HL-60/S4 (cell line): Measurements from ENCODE around the gene TCIRG1.

ENCODE experiments used
- in situ Hi-C: fragments of 300-500 bp; cut with MboI; formaldehyde crosslinking; loops from 2 replicates; pipeline ENCODE4 v1.14.3; 2022; ENCODE audit warnings: low sequenced_read_pairs

Gene TCIRG1

DNA sequence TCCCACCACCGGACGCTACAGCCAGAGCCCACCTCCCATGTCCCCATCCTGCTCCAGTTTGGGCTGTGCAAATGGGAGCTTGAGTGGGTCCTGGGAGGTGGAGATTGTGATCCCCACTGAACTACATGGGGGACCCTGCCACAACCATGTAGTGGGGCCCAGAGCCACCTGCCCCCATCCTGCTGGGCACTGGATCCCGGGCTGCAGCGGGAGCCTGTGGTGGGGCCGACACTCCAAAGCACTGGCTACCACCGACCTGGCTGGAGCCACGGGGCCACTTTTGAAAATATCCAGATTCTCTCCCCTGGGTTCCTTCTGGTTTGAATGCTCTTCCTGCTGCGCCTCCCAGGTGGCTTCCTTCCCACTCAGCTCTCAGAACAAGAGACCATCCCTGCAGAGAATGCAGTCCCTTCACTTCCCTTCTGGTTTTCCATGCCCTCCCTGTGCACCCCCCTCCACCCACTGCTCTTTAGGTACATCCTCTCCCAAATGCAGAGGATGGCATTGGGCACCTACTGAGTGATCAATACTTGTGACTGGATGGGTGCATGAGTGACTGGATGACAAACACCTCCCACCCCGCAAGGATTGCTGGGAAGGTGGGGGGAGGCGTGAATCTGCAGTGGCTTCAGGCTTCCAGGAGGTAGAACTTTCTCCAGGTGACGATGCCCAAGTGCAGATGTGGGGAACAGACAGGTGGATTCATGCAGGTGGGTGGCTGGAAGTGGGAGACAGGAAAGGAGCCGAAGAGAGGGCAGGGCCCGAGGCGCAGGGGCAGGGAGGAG is 34.1 kb upstream of the TCIRG1 start:
- in situ Hi-C loops: no loop called here

DNA sequence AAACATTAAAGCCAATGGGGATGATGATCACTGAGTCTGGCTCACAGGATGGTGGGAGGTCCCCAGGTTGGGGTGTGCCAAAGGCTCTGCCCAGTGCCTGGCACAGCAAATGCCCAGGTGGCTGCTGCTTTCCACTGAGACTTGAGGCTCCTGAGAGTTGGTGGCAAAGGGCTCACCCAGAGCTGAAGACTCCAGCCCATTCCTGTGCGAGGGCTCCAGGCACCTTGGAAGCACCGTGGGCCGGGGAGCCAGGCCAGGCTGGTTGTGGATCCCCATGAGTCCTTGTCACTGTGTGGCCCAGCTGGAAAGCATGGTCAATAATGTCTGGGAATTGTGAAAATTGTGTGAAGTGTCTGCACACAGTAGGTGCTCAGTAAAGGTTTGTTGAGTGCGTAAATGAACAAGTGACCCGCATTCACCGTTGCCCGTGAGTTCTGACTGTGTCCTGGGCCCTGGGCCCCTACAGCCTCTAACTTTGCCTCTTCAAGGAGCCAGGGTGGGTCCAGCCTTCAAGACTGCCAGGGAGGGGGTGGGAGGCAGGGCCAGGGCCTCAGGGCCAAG is 32.1 kb upstream of the TCIRG1 start:
- in situ Hi-C loops: no loop called here

DNA sequence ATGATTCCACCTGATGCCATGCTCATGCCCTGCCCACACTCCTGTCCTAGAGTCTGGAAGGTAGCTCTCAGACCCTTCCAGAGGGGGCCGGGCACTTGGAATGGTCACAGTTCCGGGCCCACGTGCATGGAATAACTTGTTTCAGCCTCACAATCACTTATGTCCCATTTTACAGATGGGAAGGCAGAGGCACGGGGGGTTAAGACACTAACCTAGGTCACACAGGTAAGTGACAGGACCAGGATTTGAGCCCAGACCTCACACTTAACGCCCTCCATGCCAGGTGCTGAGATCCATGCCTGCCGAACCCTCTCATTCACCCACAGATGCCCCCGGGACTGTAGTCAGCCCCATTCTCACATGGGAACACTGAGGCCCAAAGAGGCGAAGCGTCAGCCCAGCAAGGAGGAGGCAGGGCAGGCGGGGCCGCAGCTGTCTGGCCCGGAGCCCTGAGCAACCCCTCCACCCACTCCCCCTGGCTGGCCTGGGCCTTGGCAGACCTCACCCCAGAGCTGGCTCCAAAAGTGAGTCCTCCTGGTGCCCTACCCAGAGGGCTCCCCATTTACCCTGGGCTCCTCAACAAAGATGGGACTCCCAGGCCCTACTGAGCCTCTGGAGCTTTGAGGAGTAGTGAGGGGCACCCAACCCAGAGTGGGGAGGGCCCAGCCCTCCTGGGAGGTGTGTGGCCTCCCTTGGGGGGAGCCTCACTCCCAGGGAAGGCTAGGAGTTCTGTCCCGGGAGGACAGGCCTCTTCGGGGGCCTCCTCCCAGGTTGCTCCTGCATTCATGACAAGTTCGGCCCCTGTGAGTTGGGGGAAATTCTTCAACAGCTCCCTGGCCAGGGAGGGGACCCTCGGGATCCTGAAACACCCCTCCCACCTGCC is 31.1 kb upstream of the TCIRG1 start:
- in situ Hi-C loops: no loop called here

DNA sequence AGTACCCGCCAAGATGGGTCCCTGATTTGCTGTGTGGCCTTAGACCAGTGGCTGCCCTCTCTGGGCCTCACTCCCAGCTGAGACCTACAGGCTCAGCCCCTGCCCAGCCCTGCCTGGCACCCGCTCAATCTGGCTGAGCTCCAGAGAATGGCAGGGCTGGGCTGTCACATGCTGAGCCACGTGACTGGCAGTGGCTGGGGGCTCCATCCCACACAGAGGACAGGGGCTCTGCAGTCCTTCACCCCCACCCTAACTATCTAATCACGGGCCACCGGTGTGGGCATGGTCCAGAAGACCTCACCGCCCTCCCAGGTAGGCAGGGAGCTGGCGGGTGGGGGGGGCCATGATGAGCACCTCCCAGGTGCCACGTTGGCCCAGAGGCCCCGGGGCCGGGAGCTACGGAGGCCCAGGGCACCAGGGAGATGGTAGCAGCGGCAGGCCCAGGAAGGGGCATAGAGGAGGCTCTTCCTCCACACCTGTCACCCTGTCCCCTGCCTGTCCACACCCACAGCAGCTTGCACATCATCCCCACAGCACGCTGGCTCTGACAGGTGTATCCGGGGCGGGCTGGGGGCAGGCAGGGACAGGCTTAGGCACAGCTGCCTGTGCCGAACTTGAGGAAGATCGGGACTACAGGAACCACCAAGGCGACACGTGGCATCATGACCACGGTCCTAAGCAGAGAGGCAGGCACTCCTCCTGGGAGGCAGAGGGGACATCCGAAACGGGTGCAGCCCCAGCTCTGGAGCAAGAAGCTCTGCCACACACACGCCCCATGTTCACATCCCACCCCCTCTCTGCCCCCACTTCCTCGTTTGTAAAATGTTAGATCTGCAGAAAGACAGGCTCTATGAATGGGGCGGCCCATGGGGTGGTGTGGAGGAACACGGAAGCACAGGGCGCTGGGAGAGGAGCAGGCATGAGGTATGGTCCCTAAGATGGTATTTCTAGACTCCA is 30.2 kb upstream of the TCIRG1 start:
- in situ Hi-C loops: no loop called here

DNA sequence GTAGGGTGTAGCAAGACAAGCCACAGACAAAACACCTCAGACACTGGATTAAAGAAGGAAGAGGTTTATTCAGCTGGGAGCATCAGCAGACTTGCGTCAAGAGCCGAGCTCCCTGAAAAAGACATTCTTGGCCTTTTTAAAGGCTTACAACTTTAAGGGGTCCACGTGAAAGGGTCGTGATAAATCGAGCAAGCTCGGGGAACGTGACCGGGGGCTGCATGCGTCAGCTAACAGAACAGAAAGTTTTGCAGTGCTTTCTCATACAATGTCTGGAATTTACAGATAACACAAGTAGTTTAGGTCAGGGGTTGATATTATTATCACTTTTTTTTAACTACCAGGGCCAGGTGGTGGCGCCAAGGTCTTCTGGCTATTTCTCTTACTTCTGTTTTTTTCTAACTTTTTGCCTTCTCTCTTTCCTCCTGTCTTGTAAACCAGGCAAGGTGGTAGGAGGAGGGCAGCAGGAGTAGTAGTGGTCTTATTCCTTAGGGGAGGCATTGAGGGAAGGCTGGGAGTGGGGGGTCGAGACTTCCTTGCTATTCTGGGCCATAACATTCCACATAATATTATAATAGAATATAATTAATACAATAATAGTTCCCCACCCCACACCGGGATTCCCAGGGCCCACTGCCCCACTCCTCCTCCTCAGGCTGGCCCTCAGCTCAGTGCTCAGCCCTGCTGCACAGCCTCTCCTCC is 29.3 kb upstream of the TCIRG1 start:
- in situ Hi-C loops: no loop called here

DNA sequence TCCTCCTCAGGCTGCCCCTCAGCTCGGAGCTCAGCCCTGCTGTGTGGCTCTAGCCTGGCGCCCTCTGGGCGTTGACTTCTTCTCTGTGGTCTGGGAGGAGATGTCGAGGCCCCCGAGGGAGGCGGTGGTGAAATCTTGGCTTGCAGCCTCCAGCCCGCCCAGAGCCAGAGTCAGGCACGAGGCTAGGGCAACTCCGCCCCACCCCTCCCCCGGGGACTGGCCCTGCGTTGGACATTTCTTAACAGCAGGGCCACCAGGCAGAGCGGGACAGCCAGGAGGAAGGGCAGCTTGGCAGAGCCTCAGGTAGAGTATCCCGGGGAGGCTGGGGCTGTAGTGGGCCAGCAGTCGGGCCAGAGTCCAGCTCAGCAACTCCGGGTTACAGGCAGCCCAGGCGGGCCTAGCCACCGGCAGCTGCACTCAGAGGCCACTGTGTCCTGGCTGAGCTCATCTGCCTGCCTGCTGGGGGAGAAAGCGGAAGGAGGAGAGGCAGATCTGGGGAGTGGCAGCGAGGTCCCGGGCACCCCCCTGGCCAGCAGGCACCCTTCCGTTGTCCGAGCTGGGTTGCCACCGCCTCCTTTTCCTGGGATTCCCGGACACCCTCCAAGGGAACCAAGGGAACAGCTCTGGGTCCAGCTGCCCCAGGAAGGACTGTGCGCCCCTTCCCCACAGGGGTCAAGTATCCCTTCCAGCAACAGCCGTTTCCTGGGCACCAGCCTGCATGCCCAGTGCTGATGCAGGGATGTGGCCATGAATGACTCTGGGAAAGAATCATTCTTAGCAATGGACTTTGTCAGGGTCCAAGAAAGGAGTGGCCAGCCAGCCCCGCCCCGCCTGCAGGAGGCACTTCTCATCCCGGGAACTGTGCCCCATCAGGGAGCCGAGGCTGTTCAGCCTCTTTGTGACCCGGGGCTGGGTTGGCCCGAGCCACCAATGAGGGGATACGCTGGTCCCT is 28.5 kb upstream of the TCIRG1 start, which contains the start of gene ALDH3B1:
Gene ALDH3B1, plus strand, starts transcription at position 238 of the 952 bp plus-strand sequence. CDS start 4,971 bp downstream, outside the sequence.
- in situ Hi-C loops: no loop called here

DNA sequence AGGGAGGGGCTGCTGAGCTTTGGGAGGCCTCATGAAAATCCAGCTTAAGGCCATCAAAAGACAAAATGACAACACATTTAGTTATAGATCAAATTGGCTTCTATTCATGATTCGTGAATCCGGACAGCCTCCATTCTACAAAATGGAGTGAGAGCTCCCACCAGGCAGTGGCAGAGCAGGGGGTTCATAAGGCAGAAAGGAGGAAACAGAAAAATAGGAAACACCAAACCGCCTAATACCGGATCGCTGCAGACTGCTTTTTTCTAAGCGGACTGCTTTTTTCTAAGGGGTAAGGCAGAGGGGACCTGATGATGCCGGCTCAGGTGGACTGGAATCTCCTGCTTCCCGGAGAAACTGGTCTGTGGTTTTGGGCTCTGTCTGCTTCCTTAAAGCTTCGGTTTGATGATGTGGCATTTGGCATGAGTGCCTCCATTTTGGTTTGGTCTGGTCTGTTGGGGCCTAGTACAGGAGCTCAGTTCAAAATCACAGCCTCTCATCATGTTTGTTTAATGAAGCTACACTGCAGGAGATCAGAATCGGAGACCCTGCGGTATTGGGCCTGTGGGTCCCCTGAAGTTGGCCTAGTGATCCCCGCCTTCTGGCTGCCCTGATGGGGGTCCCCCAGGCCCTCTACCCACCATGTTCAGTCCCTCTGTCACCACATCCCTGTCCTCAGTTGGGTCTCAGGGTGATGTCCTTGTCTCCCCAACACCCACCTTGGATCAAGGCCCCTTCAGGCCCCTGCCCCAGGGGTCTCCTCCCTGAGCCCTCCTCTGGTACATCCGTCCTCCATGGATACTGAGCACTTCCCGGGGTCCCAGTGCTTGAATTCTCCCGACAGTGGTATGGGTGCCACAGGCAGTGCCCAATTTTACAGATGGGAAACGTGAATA is 27.5 kb upstream of the TCIRG1 start:
- in situ Hi-C loops: no loop called here

DNA sequence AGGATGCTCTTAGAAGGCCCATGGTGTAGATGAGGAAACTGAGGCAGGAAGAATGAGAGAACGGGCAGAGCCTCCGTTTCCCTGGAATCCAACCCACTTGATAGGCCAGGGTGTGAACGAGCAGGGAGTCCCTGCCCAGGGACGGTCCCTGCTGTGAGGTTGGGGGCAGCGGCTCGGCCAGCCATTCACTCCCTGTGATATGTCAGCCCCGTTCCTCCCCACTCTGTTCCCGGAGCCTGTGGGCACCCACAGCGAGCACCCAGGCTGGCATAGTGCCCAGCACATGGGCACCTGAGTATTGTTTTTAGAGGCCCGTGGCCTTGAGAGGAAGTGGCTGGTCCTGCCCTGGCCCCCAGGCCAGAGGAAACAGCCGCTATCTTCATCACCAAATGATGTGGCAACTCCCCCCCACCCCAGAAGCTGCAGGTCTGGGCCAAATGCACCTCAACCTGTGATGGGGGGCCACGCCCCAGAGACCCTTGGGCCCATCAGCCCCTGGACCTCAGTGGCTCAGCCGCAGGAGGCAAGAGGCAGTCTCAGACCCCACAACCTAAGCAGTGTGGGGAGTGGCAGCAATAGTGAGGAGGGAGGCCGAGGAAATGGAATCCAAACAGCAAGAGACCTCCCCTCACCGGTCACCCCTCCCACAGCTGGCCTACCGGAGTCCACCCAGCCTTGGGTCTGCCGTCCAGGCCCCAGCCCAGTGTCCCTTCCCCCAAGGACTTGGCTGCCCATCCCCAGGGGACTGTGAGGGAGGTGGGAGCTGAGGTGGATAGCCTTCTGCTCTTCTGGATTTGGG is 26.6 kb upstream of the TCIRG1 start:
- in situ Hi-C loops: no loop called here

DNA sequence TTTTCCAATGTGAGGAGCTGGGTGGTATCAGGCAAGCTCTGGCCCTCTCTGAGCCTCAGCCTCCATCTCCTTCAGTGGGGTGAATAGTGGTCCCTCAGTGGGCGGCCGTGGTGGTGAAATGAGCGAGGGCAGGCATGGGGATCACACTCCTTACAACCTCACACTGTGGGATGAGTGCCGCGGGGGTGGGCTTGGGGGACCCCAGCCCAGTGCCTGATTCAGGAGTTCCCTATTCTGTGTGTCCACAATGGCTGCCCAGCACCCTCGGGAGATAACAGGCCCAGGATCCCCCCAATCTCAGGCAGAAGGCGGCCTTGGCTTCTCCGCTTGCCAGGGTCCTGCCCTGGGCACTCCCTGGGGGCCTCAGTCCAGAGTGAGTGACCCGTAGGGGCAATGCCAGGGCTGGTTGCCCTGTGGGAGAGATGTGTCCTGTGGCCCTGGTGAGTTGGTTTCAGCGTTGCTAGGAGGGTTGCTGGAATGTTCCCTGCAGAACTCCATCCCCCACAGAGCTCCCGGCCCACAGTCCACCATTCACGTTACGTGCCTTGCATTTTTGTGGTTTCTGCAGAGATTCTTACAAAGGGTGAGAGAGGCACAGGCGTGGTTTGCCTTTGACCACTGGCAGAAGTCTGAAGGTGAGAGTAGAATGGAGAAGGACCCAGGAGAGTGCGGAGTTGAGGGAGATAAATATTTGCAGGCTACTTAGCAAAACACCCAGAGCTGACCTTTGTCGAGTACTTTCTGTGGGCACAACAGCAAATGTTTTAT is 25.8 kb upstream of the TCIRG1 start:
- in situ Hi-C loops: no loop called here

DNA sequence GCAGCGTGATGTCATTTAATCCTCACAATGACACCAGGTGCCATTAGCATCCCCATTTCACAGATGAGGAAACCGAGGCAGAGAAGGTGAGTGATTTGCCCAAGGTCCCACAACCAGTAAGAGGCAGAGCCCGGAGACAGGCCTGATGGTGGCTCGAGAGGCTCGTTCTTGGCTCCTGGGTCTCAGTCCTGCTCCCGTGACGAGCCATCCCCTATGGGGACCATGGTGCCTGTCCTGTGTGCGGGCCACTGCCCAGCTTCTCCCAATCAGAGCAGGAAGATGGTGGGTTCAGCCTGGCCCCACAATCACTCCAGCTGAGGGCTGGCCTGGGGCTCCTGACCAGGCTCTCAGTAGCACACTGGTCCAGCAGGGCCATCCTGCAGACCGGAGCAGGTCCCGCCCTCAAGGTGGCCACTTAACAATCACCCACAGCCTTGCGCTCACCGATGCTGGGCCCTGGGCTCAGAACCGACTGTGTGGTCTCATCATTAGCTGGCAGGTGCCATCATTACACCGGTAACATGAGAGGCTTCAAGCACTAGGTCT is 25.1 kb upstream of the TCIRG1 start:
- in situ Hi-C loops: no loop called here

DNA sequence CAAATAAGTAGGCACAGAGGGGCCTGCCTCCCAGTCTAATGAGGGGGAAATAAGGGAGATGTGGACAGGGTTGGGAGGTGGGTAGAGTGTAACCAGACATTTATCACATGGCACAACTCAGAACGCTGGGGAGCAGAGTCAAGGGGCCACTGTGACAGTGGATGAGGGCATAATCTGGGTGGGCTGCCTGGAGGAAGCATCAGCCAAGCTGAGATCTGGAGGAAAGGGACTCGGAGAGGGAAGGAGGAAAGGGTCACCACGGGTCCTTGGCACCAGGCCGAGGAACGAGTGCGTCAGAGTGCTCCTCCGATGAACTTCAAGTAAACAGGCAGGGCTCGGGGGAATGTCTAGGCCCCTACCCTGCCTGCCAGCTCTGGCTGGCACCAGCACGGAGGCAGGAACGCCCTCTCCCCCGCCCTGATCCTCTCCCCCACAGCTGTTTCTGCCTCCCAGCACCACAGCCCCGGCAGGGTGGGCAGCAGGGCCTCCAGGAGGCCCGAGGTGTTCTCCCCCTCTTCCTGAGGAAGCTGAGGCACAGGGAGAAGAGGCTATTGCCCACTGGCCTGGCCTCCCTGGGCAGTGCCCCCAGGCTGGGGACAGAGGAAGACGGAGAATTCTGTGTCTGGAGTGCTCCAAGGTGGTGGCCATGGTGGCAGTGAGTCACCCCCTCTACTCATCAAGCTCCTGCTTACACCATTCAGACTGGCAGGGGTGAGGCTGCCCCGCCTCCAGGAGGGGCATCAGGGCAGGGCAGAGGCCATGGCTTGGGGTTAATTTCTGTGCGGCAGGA is 24.5 kb upstream of the TCIRG1 start:
- in situ Hi-C loops: no loop called here

DNA sequence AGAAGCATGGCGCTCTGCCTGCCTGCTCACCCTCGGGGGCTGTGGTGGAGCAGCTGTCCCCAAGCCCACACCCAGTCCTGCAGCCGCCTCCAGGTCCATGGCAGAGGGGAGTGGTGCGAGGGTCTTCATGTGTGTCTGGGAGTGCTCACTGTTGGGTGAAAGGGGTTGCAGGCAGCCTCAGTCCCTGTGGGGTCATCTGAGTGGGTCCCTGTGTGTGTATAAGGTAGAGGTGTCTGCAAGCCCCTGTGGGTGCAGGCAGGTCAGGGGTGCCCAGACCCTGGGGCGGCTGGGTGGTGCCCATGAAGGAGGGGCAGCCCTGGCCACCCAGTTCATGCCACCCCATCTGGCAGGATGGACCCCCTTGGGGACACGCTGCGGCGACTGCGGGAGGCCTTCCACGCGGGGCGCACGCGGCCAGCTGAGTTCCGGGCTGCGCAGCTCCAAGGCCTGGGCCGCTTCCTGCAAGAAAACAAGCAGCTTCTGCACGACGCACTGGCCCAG is 23.8 kb upstream of the TCIRG1 start:
- in situ Hi-C loops: no loop called here

DNA sequence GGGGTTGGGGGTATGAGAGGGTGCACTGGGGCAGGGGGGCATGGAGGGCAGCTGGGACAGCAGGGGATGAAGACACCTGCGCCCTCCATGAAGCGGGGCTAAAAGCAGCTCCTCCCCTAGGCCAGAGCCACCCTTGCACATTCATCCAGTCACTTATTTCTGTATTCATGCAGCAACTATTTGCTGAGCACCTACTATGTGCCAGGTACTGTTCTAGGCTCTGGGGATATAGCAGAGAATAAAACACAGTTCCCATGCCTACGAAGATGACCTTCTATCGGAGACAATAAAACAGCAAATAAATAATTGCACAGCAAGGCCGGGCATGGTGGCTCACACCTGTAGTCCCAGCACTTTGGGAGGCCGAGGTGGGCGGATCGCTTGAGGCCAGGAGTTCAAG is 23.4 kb upstream of the TCIRG1 start:
- in situ Hi-C loops: no loop called here

DNA sequence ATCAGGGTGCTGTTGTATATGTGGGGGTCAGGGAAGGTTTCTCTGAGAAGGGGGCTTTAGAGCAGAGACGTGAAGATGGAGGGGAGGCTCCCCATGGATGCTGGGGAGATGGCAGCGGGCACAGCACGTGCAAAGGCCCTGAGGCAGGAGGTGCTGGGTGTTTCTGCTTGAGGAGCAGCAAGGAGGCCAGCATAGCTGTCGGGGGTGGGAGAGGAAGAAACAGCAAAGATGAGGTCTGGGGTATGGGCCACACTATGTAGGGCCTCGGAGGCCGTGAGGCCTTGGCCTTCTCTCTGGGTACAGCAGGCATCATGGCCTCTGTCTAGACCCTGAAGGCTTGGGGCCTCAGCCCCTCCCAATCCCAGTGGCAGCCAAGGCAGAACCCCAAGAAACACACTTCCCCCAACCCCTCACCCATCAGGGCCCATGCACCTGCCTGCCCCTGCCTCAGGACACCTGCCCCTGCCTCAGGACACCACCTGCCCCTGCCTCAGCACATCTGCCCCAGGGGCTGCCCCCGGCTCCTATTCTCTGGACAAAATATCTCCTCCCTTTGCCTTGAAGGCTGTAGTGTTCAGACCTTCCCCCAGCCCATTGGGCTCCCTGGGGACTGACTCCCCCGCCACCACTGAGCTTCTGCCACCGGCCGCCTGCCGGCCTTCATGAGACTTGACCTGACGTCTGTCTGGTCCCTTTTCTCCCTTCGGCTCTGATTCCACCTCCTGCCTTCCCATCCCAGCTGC is 22.5 kb upstream of the TCIRG1 start:
- in situ Hi-C loops: no loop called here
